NB4 (cell line): ENCODE results near the gene SNRNP40.

Source experiments
- CTCF ChIP-seq: IDR thresholded peaks from one replicate; pipeline ENCODE4 v1.5.1; 2012; ENCODE audit warnings: low read depth, low read length
- MAX ChIP-seq: IDR thresholded peaks from 2 replicates; pipeline ENCODE4 v1.6.1; 2011; ENCODE audit warnings: low read depth, low read length
- MYC ChIP-seq: IDR thresholded peaks from 2 replicates; pipeline ENCODE4 v1.6.1; 2011; ENCODE audit warnings: low read depth, low read length
- POLR2A ChIP-seq: IDR thresholded peaks from 2 replicates; pipeline ENCODE4 v1.6.1; 2011; ENCODE audit warnings: mild to moderate bottlenecking; ENCODE audit not compliant: insufficient read length; ENCODE audit errors: extremely low read depth

GRCh38 chr1:31257213-31257612, 39.4 kb downstream of the SNRNP40 start:
- no peak for TF ChIP-seq CTCF
- no peak for TF ChIP-seq POLR2A
- TF ChIP-seq MAX: no peak
- TF ChIP-seq MYC: no peak
